Transverse colon (tissue), 3 donors: Measurements from ENCODE around the gene SLC35F5.

Experiments
- POLR2A ChIP-seq: fragments of 450-650 bp; IDR thresholded peaks from one replicate; pipeline ENCODE4 v1.6.1; 2016; ENCODE audit warnings: antibody characterized with exemption, mild to moderate bottlenecking, moderate library complexity
- TF ChIP-seq, protein P1 (sequence below), 5 experiments: fragments of 200-600 bp in 3 of 5; fragments of 450-650 bp in 2 of 5; sonication (generic) in 3 of 5; IDR thresholded peaks; 1 replicate in 2 of 5; 2 replicates in 3 of 5; pipeline ENCODE4 v1.5.1; 2016 to 2017; ENCODE audit warnings: antibody characterized with exemption in 5 of 5, inconsistent platforms in 3 of 5, mild to moderate bottlenecking in 2 of 5, moderate library complexity in 1 of 5

DNA sequence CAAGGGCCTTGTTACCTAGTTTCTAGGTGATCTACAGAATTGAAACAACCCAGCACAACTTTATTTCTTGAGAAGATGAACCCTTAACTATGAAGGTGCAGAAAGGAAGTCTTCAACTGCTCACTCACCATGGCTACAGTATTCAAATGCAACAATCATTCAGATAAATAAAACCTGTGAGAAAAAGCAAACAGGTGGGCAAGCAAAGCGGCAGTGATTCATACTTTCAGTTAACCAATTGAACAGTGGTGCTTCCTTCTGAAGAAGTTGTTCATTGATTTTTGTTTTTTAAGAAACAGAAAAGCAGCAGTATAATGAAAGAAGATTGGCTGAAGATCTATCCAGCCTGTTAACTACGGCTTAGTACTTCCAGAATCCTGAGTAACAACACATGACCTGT, 43.5 kb downstream of the SLC35F5 start:
- TF ChIP-seq, protein P1, sequence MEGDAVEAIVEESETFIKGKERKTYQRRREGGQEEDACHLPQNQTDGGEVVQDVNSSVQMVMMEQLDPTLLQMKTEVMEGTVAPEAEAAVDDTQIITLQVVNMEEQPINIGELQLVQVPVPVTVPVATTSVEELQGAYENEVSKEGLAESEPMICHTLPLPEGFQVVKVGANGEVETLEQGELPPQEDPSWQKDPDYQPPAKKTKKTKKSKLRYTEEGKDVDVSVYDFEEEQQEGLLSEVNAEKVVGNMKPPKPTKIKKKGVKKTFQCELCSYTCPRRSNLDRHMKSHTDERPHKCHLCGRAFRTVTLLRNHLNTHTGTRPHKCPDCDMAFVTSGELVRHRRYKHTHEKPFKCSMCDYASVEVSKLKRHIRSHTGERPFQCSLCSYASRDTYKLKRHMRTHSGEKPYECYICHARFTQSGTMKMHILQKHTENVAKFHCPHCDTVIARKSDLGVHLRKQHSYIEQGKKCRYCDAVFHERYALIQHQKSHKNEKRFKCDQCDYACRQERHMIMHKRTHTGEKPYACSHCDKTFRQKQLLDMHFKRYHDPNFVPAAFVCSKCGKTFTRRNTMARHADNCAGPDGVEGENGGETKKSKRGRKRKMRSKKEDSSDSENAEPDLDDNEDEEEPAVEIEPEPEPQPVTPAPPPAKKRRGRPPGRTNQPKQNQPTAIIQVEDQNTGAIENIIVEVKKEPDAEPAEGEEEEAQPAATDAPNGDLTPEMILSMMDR (IDR thresholded peaks at IDR 0.05), result no peak
- TF ChIP-seq POLR2A, result no peak
